K562 (cell line): Measurements from ENCODE around the gene RNF32. TPM values are rescaled to one million over a fixed set of nuclear protein-coding genes. Genes with fewer than 3 reads are reported as not detected.

Source experiments
- ATAC-seq: fragments of 200-7000 bp; cut with Tn5 transposase; 3 replicates; pipeline ENCODE4 v1.9.1; 2020; ENCODE audit warnings: moderate library complexity
- Bru-seq: library from RNA; stranded (reverse); fragments of 400-500 nt; gene quantifications from one replicate; lab custom pipeline; 2021; lab: Mats Ljungman, UMichigan
- BruChase-seq, 2 experiments: library from RNA; stranded (reverse); fragments of 400-500 nt; gene quantifications; one replicate each; lab custom pipeline; 2021; lab: Mats Ljungman, UMichigan
- BruUV-seq: library from RNA; stranded (reverse); fragments of 400-500 nt; replicated peaks from 2 replicates; lab custom pipeline; 2021; lab: Mats Ljungman, UMichigan
- CTCF ChIA-PET: fragments of 300-600 bp; formaldehyde crosslinking; extraction: SDS; loops from one replicate; lab custom pipeline; 2021; ENCODE audit warnings: low intra/inter-chr PET ratio; lab: Yijun Ruan, JAX
- POLR2A ChIA-PET: fragments of 300-600, 350-650 bp; sonication (Branson Sonifier 250); formaldehyde crosslinking; extraction: SDS; loops from one replicate; lab custom pipeline; 2021; ENCODE audit warnings: antibody characterized with exemption, inconsistent platforms; lab: Yijun Ruan, JAX
- DNase-seq, 4 experiments: peaks; one replicate each; pipeline versions ENCODE4 v3.0.0 to v3.0.0-alpha.2; 2011 to 2018; ENCODE audit warnings: low spot score in 3 of 4, mixed read lengths in 3 of 4; ENCODE audit errors: extremely low read depth in 1 of 4
- FAIRE-seq: peaks from 2 replicates; lab custom pipeline; 2011; peaks lifted over from hg19 to GRCh38; lab: Jason Lieb, UNC
- H2AFZ ChIP-seq: 2 replicates; pipeline ENCODE4 v1.6.0; 2011; ENCODE audit warnings: low read depth, low read length, control low read depth, inconsistent platforms
- H3K27ac ChIP-seq: fragments of 200-600 bp; 3 replicates; pipeline ENCODE4 v1.8.0; 2011; ENCODE audit warnings: low read depth, mild to moderate bottlenecking, control low read depth, inconsistent platforms, low read length, moderate library complexity, mixed read lengths; ENCODE audit errors: extremely low read depth
- H3K27me3 ChIP-seq, 2 experiments: fragments of 300-600 bp in 1 of 2; 2 replicates in 1 of 2; 3 replicates in 1 of 2; pipeline versions ENCODE4 v1.6.0 to v1.8.0; 2011; ENCODE audit warnings: inconsistent platforms in 2 of 2, low read length in 2 of 2, mild to moderate bottlenecking in 1 of 2, mixed read lengths in 1 of 2, moderate library complexity in 1 of 2; ENCODE audit not compliant: control insufficient read depth in 2 of 2, insufficient read depth in 2 of 2
- H3K36me3 ChIP-seq: fragments of 300-600 bp; 3 replicates; pipeline ENCODE4 v1.8.0; 2011; ENCODE audit warnings: mild to moderate bottlenecking, low read length, inconsistent platforms; ENCODE audit not compliant: control insufficient read depth, insufficient read depth
- H3K4me1 ChIP-seq, 2 experiments: fragments of 200-600 bp in 1 of 2; replicated peaks in 1 of 2; 2 replicates in 1 of 2; 3 replicates in 1 of 2; pipeline versions ENCODE4 v1.5.1 to v1.8.0; 2011; ENCODE audit warnings: inconsistent platforms in 2 of 2, low read length in 2 of 2, mild to moderate bottlenecking in 1 of 2, mixed read lengths in 1 of 2, moderate library complexity in 1 of 2; ENCODE audit not compliant: control insufficient read depth in 2 of 2, insufficient read depth in 2 of 2
- H3K4me2 ChIP-seq: 2 replicates; pipeline ENCODE4 v1.6.1; 2011; ENCODE audit warnings: low read length, control low read depth, inconsistent platforms, mixed read lengths; ENCODE audit not compliant: insufficient read depth
- H3K4me3 ChIP-seq: fragments of 200-600 bp; sonication (generic), shearing (Covaris generic); 2 replicates; pipeline ENCODE4 v1.5.1; 2016; ENCODE audit warnings: control low read depth, inconsistent platforms
- H3K79me2 ChIP-seq: fragments of 200-600 bp; 3 replicates; pipeline ENCODE4 v1.8.0; 2011; ENCODE audit warnings: low read length, inconsistent platforms; ENCODE audit not compliant: control insufficient read depth, insufficient read depth
- H3K9ac ChIP-seq, 2 experiments: 2 replicates each; pipeline versions ENCODE4 v1.6.0 to v1.6.1; 2011; ENCODE audit warnings: low read depth in 2 of 2, low read length in 2 of 2, control low read depth in 1 of 2, inconsistent platforms in 1 of 2, mild to moderate bottlenecking in 1 of 2, mixed read lengths in 1 of 2; ENCODE audit not compliant: insufficient read depth in 1 of 2
- H3K9me1 ChIP-seq: one replicate; pipeline ENCODE4 v1.6.0; 2011; ENCODE audit warnings: inconsistent platforms, mild to moderate bottlenecking, low read length, moderate library complexity; ENCODE audit not compliant: control insufficient read depth, insufficient read depth
- H3K9me3 ChIP-seq: replicated peaks from 2 replicates; pipeline ENCODE4 v1.5.1; 2011; ENCODE audit warnings: low read depth, low read length, inconsistent platforms; ENCODE audit not compliant: control insufficient read depth, insufficient read depth
- H4K20me1 ChIP-seq: replicated peaks from 2 replicates; pipeline ENCODE4 v1.6.1; 2011; ENCODE audit warnings: low read length, inconsistent platforms, mixed read lengths; ENCODE audit not compliant: control insufficient read depth, insufficient read depth
- ARID1B ChIP-seq: fragments of 450-650 bp; IDR thresholded peaks from 2 replicates; pipeline ENCODE4 v1.6.1; 2016; ENCODE audit warnings: antibody characterized with exemption, mild to moderate bottlenecking, inconsistent platforms
- CXXC5 ChIP-seq: fragments of 250-450 bp; sonication (Bioruptor Pico); IDR thresholded peaks from 2 replicates; pipeline ENCODE4 v1.8.0; 2022; ENCODE audit warnings: inconsistent platforms, mild to moderate bottlenecking, moderate library complexity
- GATAD2A ChIP-seq: fragments of 450-650 bp; IDR thresholded peaks from 2 replicates; pipeline ENCODE4 v1.6.1; 2017
- HBP1 ChIP-seq: fragments of 450-650 bp; formaldehyde crosslinking; IDR thresholded peaks from 2 replicates; pipeline ENCODE4 v1.4.0; 2022; ENCODE audit warnings: missing genetic modification characterization
- LCOR ChIP-seq: sonication (generic); formaldehyde crosslinking; IDR thresholded peaks from 2 replicates; pipeline ENCODE4 v1.8.0; 2022; ENCODE audit warnings: mild to moderate bottlenecking, missing genetic modification reagents
- MYC ChIP-seq, 2 experiments: fragments of 250-450 bp in 1 of 2; sonication (Bioruptor Pico) in 1 of 2; IDR thresholded peaks; 2 replicates each; pipeline versions ENCODE4 v1.5.1 to v1.6.1; 2012 to 2021; ENCODE audit warnings: low read depth in 2 of 2, borderline replicate concordance in 1 of 2, improper control_type of control experiment in 1 of 2, low read length in 1 of 2, mild to moderate bottlenecking in 1 of 2, moderate library complexity in 1 of 2
- POLR2B ChIP-seq: fragments of 450-650 bp; IDR thresholded peaks from 2 replicates; pipeline ENCODE4 v1.6.1; 2018; ENCODE audit warnings: low read depth; ENCODE audit not compliant: partially characterized antibody
- TAF1 ChIP-seq: IDR thresholded peaks from 2 replicates; pipeline ENCODE4 v1.6.1; 2011; ENCODE audit warnings: mild to moderate bottlenecking, low read length, moderate library complexity; ENCODE audit not compliant: insufficient read depth, control insufficient read depth, severe bottlenecking; ENCODE audit errors: extremely low read depth
- ZBTB7A ChIP-seq: IDR thresholded peaks from 2 replicates; pipeline ENCODE4 v1.6.1; 2011; ENCODE audit warnings: low read depth, mild to moderate bottlenecking, low read length, moderate library complexity, borderline replicate concordance; ENCODE audit not compliant: control insufficient read depth
- ZNF282 ChIP-seq: sonication (generic); formaldehyde crosslinking; IDR thresholded peaks from 2 replicates; pipeline ENCODE4 v1.8.1; 2023; ENCODE audit warnings: missing genetic modification reagents
- ZNF740 ChIP-seq, 3 experiments: fragments of 200-800 bp in 1 of 3; sonication (Bioruptor generic) in 1 of 3; sonication (generic) in 1 of 3; formaldehyde crosslinking in 1 of 3; IDR thresholded peaks; 2 replicates each; pipeline versions ENCODE4 v1.6.1 to v1.8.0; 2016 to 2022; ENCODE audit warnings: mild to moderate bottlenecking in 2 of 3, missing compliant biosample characterization in 2 of 3, missing genetic modification characterization in 2 of 3, missing genetic modification reagents in 1 of 3
- WGBS: fragments of 100-300 bp; shearing (Covaris generic); methylation state at CpG from one replicate; pipeline ENCODE4 v1.1.6; 2016; ENCODE audit warnings: low coverage, mixed read lengths; ENCODE audit not compliant: insufficient coverage; ENCODE audit errors: missing lambda C conversion rate; 5-methylcytosine and 5-hydroxymethylcytosine counted together
- in situ Hi-C: fragments of 300-500 bp; cut with MboI; formaldehyde crosslinking; loops from 4 replicates; pipeline ENCODE4 v1.15.0; 2018; ENCODE audit warnings: inconsistent platforms, mixed read lengths
- intact Hi-C: fragments of 100-400 bp; cut with micrococcal nuclease; formaldehyde crosslinking; loops from 2 replicates; pipeline ENCODE4 v1.14.2; 2022
- long read RNA-seq, 3 experiments: library from polyadenylated mRNA in 2 of 3; library from RNA in 1 of 3; unstranded in 2 of 3; stranded (forward) in 1 of 3; transcript quantifications; one replicate each; pipeline ENCODE4 v2.0.0, GENCODE V29; 2019 to 2022
- polyA minus RNA-seq, 3 experiments: library from RNA; depleted of rRNA, polyadenylated mRNA; stranded (reverse); fragments of >200 nt; gene quantifications; 2 replicates each; pipeline ENCODE4 v1.2.3, GENCODE V29; 2011
- polyA plus RNA-seq, 8 experiments: library from polyadenylated mRNA; depleted of rRNA in 4 of 8; stranded (reverse) in 5 of 8; unstranded in 3 of 8; fragments of >200 nt; fragmentation: Nextera tagmentation in 2 of 8; fragmentation: Illumina TruSeq in 1 of 8; extraction: Ambion mirVana in 2 of 8; extraction: Trizol in 1 of 8; gene quantifications; 2 replicates each; pipeline versions ENCODE4 v1.2.1 to v1.2.3, GENCODE V29; 2011 to 2014; ENCODE audit warnings: inconsistent platforms in 1 of 8, missing spikeins in 1 of 8
- total RNA-seq, 7 experiments: library from RNA; depleted of rRNA in 6 of 7; stranded (reverse); fragments of >200 nt in 6 of 7; fragmentation: Illumina TruSeq in 2 of 7; extraction: Trizol in 2 of 7; gene quantifications; 2 replicates each; pipeline versions ENCODE4 v1.2.1 to v1.2.3, GENCODE V29; 2011 to 2021; ENCODE audit warnings: low replicate concordance in 1 of 7

RNF32 gene
- 1.6 and 7.1 TPM in 2 replicates for total RNA-seq (2011; cell fraction: chromatin; rRNA removed; ENCODE audit: low replicate concordance)
- total RNA-seq (2011; cell fraction: nucleolus; rRNA removed) = 1.3 and 1.8 TPM in 2 replicates
- 2.5 and 5.6 TPM in 2 replicates for total RNA-seq (2011; cell fraction: nucleoplasm; rRNA removed)
- total RNA-seq (2014; rRNA removed) (2.6 and 4.1 TPM in 2 replicates), total RNA-seq (2014; rRNA removed; fragmentation: Illumina TruSeq; extraction: Trizol) (4.7 and 5.9 TPM in 2 replicates), total RNA-seq (2015; rRNA removed; fragmentation: Illumina TruSeq; extraction: Trizol) (4.1 and 4.3 TPM in 2 replicates), total RNA-seq (2021) (3.9 and 4.6 TPM in 2 replicates), polyA plus RNA-seq (2011; rRNA removed) (3.7 and 5.7 TPM in 2 replicates), polyA plus RNA-seq (2014; fragmentation: Illumina TruSeq; extraction: Trizol) (5.2 and 7.0 TPM in 2 replicates), polyA plus RNA-seq (2014; fragmentation: Nextera tagmentation; extraction: Ambion mirVana) (1 to 10 TPM; 3.2 to 3.7 TPM), polyA plus RNA-seq (2014; rRNA removed) (5.2 and 5.3 TPM in 2 replicates), polyA minus RNA-seq (2011; rRNA and poly(A)+ RNA removed) (1.8 and 2.7 TPM in 2 replicates), Bru-seq, nascent RNA (percentile 51 among the genes with signal in this experiment), BruChase-seq, experiment 1, labeled RNA remaining after a 2-hour chase (percentile 48 among the genes with signal in this experiment), BruChase-seq, experiment 2, labeled RNA remaining after a 6-hour chase (percentile 47 among the genes with signal in this experiment)
- 1.5 and 1.9 TPM in 2 replicates for polyA plus RNA-seq (2011; cell fraction: cytosol; rRNA removed)
- polyA plus RNA-seq (2011; cell fraction: nucleus; rRNA removed) = 4.2 and 6.4 TPM in 2 replicates
- polyA plus RNA-seq (2012) = 6.1 and 10.5 TPM in 2 replicates
- polyA minus RNA-seq (2011; cell fraction: cytosol; rRNA and poly(A)+ RNA removed) = 1.0 TPM in 1 of 2 replicates, not detected in the other
- 1.8 and 2.4 TPM in 2 replicates for polyA minus RNA-seq (2011; cell fraction: nucleus; rRNA and poly(A)+ RNA removed)
- long read RNA-seq, experiment 1, partial matches to known transcripts = 1 of 11 reads
- long read RNA-seq, experiment 1, other reads (novel, unspliced or antisense) = 9 of 11 reads
- long read RNA-seq, experiment 2, partial matches to known transcripts = 2 of 5 reads
- long read RNA-seq, experiment 2, other reads (novel, unspliced or antisense) = 2 of 5 reads
- long read RNA-seq, experiment 3, partial matches to known transcripts = 4 of 6 reads
- long read RNA-seq, experiment 3, other reads (novel, unspliced or antisense) = 1 of 6 reads

GRCh38 chr7:156640257-156640948 is at the start of gene RNF32:
Gene RNF32 (plus strand): TSS chr7:156640774. CDS start chr7:156643878, 3,104 bp downstream.
- BruUV-seq = no TSS peak
- Histone ChIP-seq H3K4me2 (peak within 1 kb of the TSS; percentile 91), H3K27ac (peak within 1 kb of the TSS; percentile 92), H3K9me3 (no peaks in the 10 kb centered on the region), H4K20me1 (no peaks in the 10 kb centered on the region), H3K36me3 (peaks cover 3% of the 10 kb centered on the region; the same call in 1 of the 3 replicates), H3K27me3 (no peaks in the 10 kb centered on the region), H3K4me1 (peaks cover 5 to 20% of the 10 kb centered on the region in 2 experiments; a peak in 4 of 5 replicates), H3K9me1 (no peaks in the 10 kb centered on the region), H2AFZ (peak within 1 kb of the TSS; percentile 86), H3K9ac (peak within 1 kb of the TSS; percentile 91 to 94), H3K79me2 (peaks cover 52% of the 10 kb centered on the region), H3K4me3 (peak within 1 kb of the TSS; percentile 71)
- ChIA-PET CTCF (no interaction called here), POLR2A (interaction anchor here (0.6 to 2.3 kb wide), 10 partner anchors 10 to 670 kb away, joined by 3 to 13 read pairs (median 5); no protein-coding TSS in a partner anchor)
- WGBS = 1% methylated on average over 74 of the region's 85 CpGs
- in situ Hi-C loops (no loop called here), intact Hi-C loops (loop anchor here (5.0 to 10.0 kb wide), 3 partner anchors 96 to 836 kb away; partner anchors contain the start of gene LMBR1)
- DNase-seq (peak; percentile 100), ATAC-seq (peak; percentile 80), FAIRE-seq (peak; percentile 72)
- TF ChIP-seq ZNF282 (peak; percentile 97), CXXC5 (CRISPR knock-in tag) (peak; percentile 99), POLR2B (peak; percentile 92), ZBTB7A (peak; percentile 9; the same call in 1 of the 2 replicates), LCOR (CRISPR knock-in tag) (peak; percentile 98), ARID1B (no peak), TAF1 (peak; percentile 84), HBP1 (CRISPR knock-in tag) (peak; percentile 44; the same call in 1 of the 2 replicates), MYC (IDR thresholded peaks at IDR 0.05; ENCODE audit: low read depth, low read length) (peak; percentile 86), MYC (CRISPR knock-in tag; IDR thresholded peaks at IDR 0.05; ENCODE audit: borderline replicate concordance, low read depth) (no peak), ZNF740 (CRISPR knock-in tag; IDR thresholded peaks at IDR 0.05) (no peak), ZNF740 (tag; IDR thresholded peaks at IDR 0.05) (0 out of 4 replicates have a peak, but pooled peaks of 1 of the 2 experiments have one; percentile 46), GATAD2A (peak; percentile 80)
